VCaP (cell line): ENCODE measurements around the gene ACADVL.

Experiments
- H3K27ac ChIP-seq: fragments of 450-650 bp; 2 replicates; pipeline ENCODE4 v1.5.1; 2017
- TF ChIP-seq, protein P1 (sequence below): fragments of 450-650 bp; conservative IDR thresholded peaks from 2 replicates; pipeline ENCODE4 v1.5.1; 2017; ENCODE audit warnings: mild to moderate bottlenecking, moderate library complexity

The ACADVL gene

DNA sequence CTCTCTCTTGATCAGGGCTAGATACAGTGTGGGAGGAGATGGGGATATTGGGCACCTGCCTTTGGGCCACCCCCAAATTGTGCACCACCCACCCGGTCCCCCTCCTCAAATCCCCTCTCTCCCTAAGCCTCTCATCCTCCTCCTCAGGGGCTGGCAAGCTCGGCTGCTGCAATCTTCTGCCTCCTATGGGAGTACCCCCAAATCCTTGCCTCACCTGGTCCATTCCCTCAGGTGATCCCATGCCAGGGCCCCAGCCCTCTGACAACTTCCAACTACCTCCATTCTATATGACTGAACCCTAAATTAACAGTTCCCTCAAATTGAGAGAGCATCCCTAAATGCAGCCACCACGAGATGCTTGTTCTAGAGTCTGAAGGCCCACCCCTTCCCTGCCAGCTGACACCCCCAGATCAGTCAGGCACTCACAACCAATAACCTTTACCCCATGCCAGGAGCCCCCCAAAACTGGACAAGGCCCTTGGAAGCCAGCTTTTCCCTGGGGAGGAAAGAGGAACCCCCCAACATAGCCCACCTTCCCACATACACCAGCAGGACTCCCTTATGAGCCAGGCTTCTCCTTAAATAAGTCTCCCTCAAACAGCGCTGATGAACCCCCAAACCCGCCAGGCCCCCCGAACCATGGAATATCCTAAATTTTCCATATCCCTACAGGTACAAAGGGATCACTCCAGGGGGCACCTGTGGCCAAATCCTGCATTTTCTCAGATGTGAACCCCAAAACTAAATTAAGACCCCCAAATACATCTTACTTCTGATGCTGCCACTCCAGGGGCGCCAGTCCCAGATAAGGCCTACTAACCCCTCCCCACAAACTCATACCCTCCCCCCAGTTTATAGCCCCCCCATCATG is 3.3 kb upstream of the ACADVL start:
- H3K27ac ChIP-seq = no peak overlapping the region
- TF ChIP-seq, protein P1, sequence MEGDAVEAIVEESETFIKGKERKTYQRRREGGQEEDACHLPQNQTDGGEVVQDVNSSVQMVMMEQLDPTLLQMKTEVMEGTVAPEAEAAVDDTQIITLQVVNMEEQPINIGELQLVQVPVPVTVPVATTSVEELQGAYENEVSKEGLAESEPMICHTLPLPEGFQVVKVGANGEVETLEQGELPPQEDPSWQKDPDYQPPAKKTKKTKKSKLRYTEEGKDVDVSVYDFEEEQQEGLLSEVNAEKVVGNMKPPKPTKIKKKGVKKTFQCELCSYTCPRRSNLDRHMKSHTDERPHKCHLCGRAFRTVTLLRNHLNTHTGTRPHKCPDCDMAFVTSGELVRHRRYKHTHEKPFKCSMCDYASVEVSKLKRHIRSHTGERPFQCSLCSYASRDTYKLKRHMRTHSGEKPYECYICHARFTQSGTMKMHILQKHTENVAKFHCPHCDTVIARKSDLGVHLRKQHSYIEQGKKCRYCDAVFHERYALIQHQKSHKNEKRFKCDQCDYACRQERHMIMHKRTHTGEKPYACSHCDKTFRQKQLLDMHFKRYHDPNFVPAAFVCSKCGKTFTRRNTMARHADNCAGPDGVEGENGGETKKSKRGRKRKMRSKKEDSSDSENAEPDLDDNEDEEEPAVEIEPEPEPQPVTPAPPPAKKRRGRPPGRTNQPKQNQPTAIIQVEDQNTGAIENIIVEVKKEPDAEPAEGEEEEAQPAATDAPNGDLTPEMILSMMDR = no peak

DNA sequence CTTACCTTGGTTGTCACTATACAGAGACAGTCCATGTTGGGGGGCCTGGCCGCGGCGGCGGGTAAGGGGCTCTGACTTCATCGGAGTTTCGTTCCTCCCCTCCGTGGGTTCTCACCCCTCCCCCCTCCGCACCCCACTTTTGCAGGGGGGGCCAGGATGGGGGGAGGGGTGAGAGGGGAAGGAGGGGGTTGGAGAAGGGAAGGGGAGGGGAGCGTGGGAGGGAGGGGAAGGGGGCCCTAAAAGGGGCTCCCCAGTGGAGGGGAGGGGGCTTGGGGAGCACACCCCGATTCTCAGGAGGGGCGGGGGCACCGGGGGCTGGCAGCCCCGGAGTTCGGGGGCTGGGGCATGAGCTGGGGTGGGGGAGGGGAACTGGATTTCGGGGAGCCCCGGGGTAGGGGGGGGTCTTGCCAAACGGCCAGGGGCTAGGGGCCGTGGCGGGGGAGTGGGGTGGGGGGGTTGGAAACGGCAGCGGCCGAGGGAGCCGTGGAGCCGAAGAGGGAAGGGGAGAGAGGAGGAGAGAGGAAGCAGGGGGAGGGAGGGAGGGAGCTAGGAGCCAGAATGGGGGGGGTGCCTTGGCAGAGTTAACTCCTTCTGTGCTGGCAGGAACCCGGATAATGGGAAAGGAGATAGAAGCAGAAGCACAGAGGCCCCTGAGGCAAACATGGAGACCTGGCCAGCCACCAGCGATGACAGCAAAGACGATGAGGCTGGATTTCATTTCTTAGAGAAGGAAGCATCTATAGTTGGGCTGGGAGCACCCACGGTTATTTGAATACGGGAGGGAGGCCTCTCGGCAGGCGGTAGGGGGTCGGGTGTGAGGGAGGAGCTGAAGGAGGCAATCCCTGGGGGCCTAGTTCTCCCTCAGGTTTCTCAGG is 2.4 kb upstream of the ACADVL start:
- no peak overlapping the region for H3K27ac ChIP-seq
- TF ChIP-seq, protein P1 = no peak

DNA sequence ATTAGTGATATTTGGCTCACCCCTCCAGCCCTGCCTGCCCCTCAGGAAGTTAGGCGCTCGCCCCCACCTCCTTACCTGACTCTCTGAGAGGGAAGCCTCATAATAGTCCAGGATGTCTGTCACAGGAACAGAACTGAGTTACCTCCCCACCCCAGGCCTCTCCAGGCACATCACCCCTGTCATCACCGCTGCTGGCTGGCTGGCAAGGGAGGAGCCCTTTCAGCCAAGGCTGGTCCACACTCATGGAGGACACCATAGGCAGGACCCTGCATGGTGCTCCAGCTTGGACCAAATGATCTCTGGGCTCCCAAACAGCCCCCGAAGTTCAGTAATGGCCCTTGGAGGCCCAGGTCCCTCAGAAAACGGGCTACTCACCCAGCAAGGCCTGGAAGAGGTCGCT is 1.6 kb upstream of the ACADVL start:
- TF ChIP-seq, protein P1 = no peak
- H3K27ac ChIP-seq = no peak overlapping the region

DNA sequence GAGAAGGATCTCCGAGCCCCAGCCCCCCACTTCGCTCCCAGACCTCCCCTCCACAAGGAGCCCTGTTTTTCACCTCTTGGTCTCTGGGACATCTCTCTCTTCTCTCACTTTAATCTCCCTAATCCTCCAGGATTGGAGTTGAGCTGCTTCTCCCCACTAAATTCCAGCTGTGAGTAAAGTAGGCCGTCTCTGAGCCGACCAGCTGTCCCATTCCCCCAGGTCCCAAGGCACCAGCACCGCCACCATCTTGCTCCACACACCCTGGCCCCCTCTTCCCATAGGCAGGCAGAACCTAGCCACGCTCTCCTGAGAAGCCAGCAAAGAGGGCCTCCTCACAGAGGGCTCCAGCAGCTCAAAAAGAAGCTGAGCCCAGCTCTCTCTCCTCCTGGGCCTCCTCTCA is 980 bp upstream of the ACADVL start:
- TF ChIP-seq, protein P1 = no peak

DNA sequence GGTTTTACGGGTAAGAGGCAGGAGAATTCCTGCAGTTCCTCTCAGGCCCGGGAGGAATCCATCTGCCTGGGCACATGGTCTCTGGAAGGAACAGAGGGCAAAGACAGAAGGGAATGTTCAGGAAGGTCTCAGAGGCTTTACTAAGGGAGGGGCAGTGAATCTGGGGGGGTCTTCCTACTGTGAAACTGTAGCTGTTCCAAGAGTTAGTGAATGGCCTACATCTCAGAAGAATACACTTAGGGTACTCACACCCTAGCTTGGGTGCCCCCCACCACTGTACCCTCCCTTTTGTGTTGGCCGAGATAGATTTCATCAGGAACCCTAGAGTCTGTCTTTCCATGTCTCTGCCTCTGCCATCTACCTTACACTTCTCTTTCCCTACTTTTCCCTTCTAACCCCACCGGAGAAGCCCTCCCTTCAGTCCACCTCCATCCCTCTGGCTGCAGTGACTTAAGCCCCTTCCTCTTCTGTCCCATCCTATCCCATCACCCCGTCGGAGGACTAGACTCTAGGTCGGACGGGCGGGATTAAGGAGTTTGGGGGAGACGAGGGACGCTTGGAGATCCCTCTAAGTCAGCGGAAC is 418 bp upstream of the ACADVL start:
- TF ChIP-seq, protein P1 = no peak
- H3K27ac ChIP-seq = peak overlapping the region; percentile 81

More for the DNA sequence above, 980 bp upstream of the ACADVL start:
- no peak overlapping the region for H3K27ac ChIP-seq

DNA sequence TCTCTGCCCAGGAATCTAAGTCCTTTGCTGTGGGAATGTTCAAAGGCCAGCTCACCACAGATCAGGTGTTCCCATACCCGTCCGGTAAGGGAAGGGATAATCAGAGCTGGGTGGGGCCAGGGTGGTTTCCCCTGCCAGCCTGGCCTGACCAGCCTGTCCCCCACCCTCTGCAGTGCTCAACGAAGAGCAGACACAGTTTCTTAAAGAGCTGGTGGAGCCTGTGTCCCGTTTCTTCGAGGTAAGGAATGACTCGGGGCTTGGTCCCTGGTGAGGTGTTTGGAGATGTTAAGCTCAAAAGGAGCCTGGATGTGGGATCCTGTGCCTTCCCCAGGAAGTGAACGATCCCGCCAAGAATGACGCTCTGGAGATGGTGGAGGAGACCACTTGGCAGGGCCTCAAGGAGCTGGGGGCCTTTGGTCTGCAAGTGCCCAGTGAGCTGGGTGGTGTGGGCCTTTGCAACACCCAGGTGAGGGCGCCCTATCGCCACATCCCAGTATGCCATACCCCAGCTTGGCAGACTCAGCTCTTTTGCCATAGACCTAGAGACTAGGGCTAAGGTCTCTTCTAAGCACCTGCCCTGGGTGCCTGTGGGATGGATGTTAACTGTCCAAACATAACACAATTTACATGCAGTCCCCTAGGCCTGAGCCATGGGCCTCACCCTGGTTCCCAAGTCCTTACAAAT is 997 bp downstream of the ACADVL start:
- TF ChIP-seq, protein P1 = peak; percentile 55

More for the DNA sequence above, 997 bp downstream of the ACADVL start:
- peak overlapping the region; percentile 81 for H3K27ac ChIP-seq
